ENCODE data around the gene SORCS1. TPM values are rescaled to one million over a fixed set of nuclear protein-coding genes. Genes with fewer than 3 reads are reported as not detected.
A peak's percentile ranks its signal among the peaks of the same experiment; 100 is the strongest.

The SORCS1 gene
- total RNA-seq, 1 experiment from 2014 or later = 1.7 TPM

GRCh38 chr10:107037192-107038122 lies 127.0 kb downstream of the SORCS1 start:
- Histone ChIP-seq H3K18ac (ENCODE audit: insufficient read length, low read depth, low read length) (no peak overlapping the region), H2AK5ac (ENCODE audit: insufficient read length, low read length) (no peak overlapping the region), H2AFZ (ENCODE audit: low read length) (no peak overlapping the region), H3K27ac (ENCODE audit: insufficient read length, low read depth, low read length) (no peak overlapping the region), H4K20me1 (ENCODE audit: control insufficient read depth, insufficient read depth, insufficient read length) (no peaks in the 10 kb centered on the region), H2BK15ac (ENCODE audit: low read depth, low read length) (no peak overlapping the region), H3K79me2 (ENCODE audit: insufficient read depth, low read length) (no peaks in the 10 kb centered on the region), H3K4me1 (ENCODE audit: insufficient read depth, low read length) (peaks cover 2% of the 10 kb centered on the region; the same call in 1 of the 2 replicates), H2BK5ac (ENCODE audit: insufficient read length, low read length) (no peak overlapping the region), H3K23ac (ENCODE audit: insufficient read length, low read depth, low read length) (no peak overlapping the region), H3K56ac (ENCODE audit: insufficient read length, low read depth, low read length) (no peak overlapping the region), H2BK120ac (ENCODE audit: low read depth, low read length, poor library complexity, severe bottlenecking) (no peak overlapping the region), H3K9me3 (ENCODE audit: control insufficient read depth, low read depth, low read length) (no peaks in the 10 kb centered on the region), H4K8ac (replicated peaks; ENCODE audit: insufficient read length, low read depth, low read length) (no peak overlapping the region), H2BK20ac (ENCODE audit: low read depth, low read length, poor library complexity, severe bottlenecking) (no peak overlapping the region), H3K4ac (ENCODE audit: low read depth, low read length) (no peak overlapping the region), H4K5ac (ENCODE audit: insufficient read length, low read depth, low read length) (no peak overlapping the region), H3K4me2 (ENCODE audit: insufficient read depth, insufficient read length, low read length) (no peak overlapping the region), H3K27me3 (ENCODE audit: insufficient read depth, low read length) (no peaks in the 10 kb centered on the region), H2BK12ac (ENCODE audit: insufficient read length, low read depth, low read length) (no peak overlapping the region), H3K14ac (ENCODE audit: insufficient read depth, low read length) (no peak overlapping the region), H3T11ph (ENCODE audit: low read length) (no peak overlapping the region), H3K79me1 (ENCODE audit: insufficient read depth, low read depth, low read length, poor library complexity, severe bottlenecking) (no peaks in the 10 kb centered on the region), H4K91ac (ENCODE audit: insufficient read length, low read depth, low read length) (no peak overlapping the region), H3K9ac (ENCODE audit: extremely low read depth, insufficient read length, low read length) (no peak overlapping the region), H3K23me2 (ENCODE audit: insufficient read length, low read depth, low read length, poor library complexity, severe bottlenecking) (no peaks in the 10 kb centered on the region)
- TF ChIP-seq CTCF (conservative IDR thresholded peaks at IDR 0.05) = no peak
- H3K27me3 Mint-ChIP-seq (ENCODE audit: low read depth) = no peaks in the 10 kb centered on the region
- no peaks in the 10 kb centered on the region for H3K9me3 Mint-ChIP-seq
- H3K4me1 Mint-ChIP-seq = peaks cover 5 to 21% of the 10 kb centered on the region in 2 experiments
- peak overlapping the region in 1 of 3 experiments; percentile 84; a peak in 1 of 7 replicates for H3K27ac Mint-ChIP-seq
- no peak for DNase-seq
- no peak overlapping the region for H3K4me3 Mint-ChIP-seq
- no peaks in the 10 kb centered on the region for H3K36me3 Mint-ChIP-seq (ENCODE audit: insufficient read depth in 1 of 3, low read depth in 3 of 3)
- WGBS (ENCODE audit: extremely low coverage, insufficient read length, low lambda C conversion rate) = no CpG with 5 or more reads among the region's 10 CpGs

Data from H9 (cell line).